Adrenal gland (tissue), 12 donors: ENCODE measurements around the gene NR2E1. TPM values are rescaled to one million over a fixed set of nuclear protein-coding genes. Genes with fewer than 3 reads are reported as not detected.

ENCODE experiments used
- DNase-seq, 7 donors: peaks; one replicate each; pipeline ENCODE4 v3.0.0-alpha.2; 2019 to 2020
- H3K27ac ChIP-seq, 5 donors: fragments of 200-600 bp; sonication (generic) in 4 of 5; 1 replicate in 3 of 5; 2 replicates in 2 of 5; pipeline versions ENCODE4 v1.5.1 to v1.8.0; 2016 to 2020; ENCODE audit warnings: mild to moderate bottlenecking in 1 of 5
- H3K27me3 ChIP-seq: fragments of 200-600 bp; 2 replicates; pipeline ENCODE4 v1.8.0; 2021
- H3K36me3 ChIP-seq, 2 donors: fragments of 200-600 bp; replicated peaks in 1 of 2; 1 replicate in 1 of 2; 2 replicates in 1 of 2; pipeline versions ENCODE4 v1.5.1 to v1.8.0; 2018 to 2022
- H3K4me1 ChIP-seq, 2 donors: fragments of 200-600 bp; replicated peaks in 1 of 2; 1 replicate in 1 of 2; 2 replicates in 1 of 2; pipeline versions ENCODE4 v1.5.1 to v1.8.0; 2018 to 2021
- H3K4me3 ChIP-seq, 4 donors: fragments of 200-600 bp; sonication (generic) in 3 of 4; one replicate each; pipeline ENCODE4 v1.5.1; 2016 to 2018
- H3K9me3 ChIP-seq, 3 donors: fragments of 200-600 bp; sonication (generic) in 1 of 3; replicated peaks in 1 of 3; 1 replicate in 2 of 3; 2 replicates in 1 of 3; pipeline versions ENCODE4 v1.5.1 to v1.8.0; 2016 to 2021
- CTCF ChIP-seq, 6 experiments: fragments of 450-650 bp in 4 of 6; fragments of 200-600 bp in 2 of 6; sonication (generic) in 1 of 6; IDR thresholded peaks; 1 replicate in 5 of 6; 2 replicates in 1 of 6; pipeline versions ENCODE4 v1.5.1 to v1.8.0; 2016 to 2021; ENCODE audit warnings: antibody characterized with exemption in 6 of 6, mild to moderate bottlenecking in 2 of 6, moderate library complexity in 1 of 6
- POLR2A ChIP-seq, 2 donors: fragments of 450-650 bp; IDR thresholded peaks; one replicate each; pipeline ENCODE4 v1.6.1; 2017; ENCODE audit warnings: antibody characterized with exemption in 2 of 2, mild to moderate bottlenecking in 2 of 2, moderate library complexity in 1 of 2
- whole genome bisulfite sequencing, 4 donors: extraction: QIAGEN DNeasy Blood & Tissue Kit in 2 of 4; methylation state at CpG; one replicate each; pipeline versions ENCODE4 v1.1.5 to v1.1.7; 2013 to 2017; 5-methylcytosine and 5-hydroxymethylcytosine counted together
- intact Hi-C, 2 donors: fragments of 100-400 bp; cut with DNase I; formaldehyde crosslinking; loops; one replicate each; pipeline versions ENCODE4 v1.14.1 to v1.15.0; 2022 to 2023
- polyA plus RNA-seq, 3 donors: library from polyadenylated mRNA; stranded (reverse); fragments of 200-250 nt in 2 of 3; fragments of 350-450 nt in 1 of 3; fragmentation: Illumina TruSeq in 1 of 3; extraction: RNeasy Lipid Tissue Mini Kit (QIAGEN cat#74804) in 1 of 3; gene quantifications; one replicate each; pipeline ENCODE4 v1.2.3, GENCODE V29; 2013 to 2014
- total RNA-seq, 9 donors: library from RNA; depleted of rRNA in 4 of 9; stranded (reverse); fragments of >200 nt in 4 of 9; fragments of 120-200 nt in 1 of 9; fragmentation: NEBNext Ultra II Directional in 1 of 9; extraction: Animal tissue kit (Norgen Biotek cat#: 25700) in 1 of 9; gene quantifications; one replicate each; pipeline versions ENCODE4 v1.1.0 to v1.2.4, GENCODE V29; 2013 to 2023
- donor health status: healthy with polysubstance abuse.
- donor health status: Bipolar disorder and iron deficiency.
- donor health status: DM: yes; HTN: yes; CAD: no.
- donor health status: DM: no; HTN: no; CAD: no.
- donor health status: DM: no; HTN: no; CAD: no.
- donor health status: DM: yes; HTN: yes; CAD: no.

The NR2E1 gene
- total and polyA plus RNA-seq, 12 donors, result 0.08 to 2.3 (median 0.61) TPM; not detected in 3

- H3K9me3 ChIP-seq, result no peaks in the 10 kb centered on the region
- H3K4me3 ChIP-seq, result no peak overlapping the region
- 90 to 99% (median 94%) methylated on average over 8 of the region's 8 CpGs for WGBS, 4 donors
- H3K27ac ChIP-seq, result no peak overlapping the region
- no peaks in the 10 kb centered on the region for H3K36me3 ChIP-seq
- TF ChIP-seq CTCF (IDR thresholded peaks at IDR 0.05), result no peak
- TF ChIP-seq POLR2A (IDR thresholded peaks at IDR 0.05), result no peak
- no peaks in the 10 kb centered on the region for H3K4me1 ChIP-seq
- no peaks in the 10 kb centered on the region for H3K27me3 ChIP-seq
- intact Hi-C loops, result no loop called here
- DNase-seq, result no peak
Measured at GRCh38 chr6:108200186-108200585, 34.4 kb downstream of the NR2E1 start.

DNA sequence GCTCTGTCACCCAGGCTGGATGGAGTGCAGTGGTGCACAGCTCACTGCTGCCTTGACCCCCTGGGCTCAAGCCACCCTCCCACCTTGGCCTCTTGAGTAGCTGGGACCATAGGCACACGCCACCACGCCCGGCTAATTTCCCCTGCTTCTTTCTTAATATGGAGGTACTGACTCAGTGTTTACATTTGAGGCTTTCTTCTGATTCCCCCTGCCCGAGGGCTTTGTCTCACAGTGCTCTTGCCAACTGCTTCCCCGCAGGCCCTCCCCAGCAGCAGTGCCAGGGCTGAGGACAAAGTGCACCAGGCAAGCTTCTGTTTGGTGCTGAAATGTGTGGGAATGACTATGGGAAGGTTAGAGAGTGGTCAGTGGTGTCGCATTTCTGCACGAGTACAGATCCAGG, 34.8 kb downstream of the NR2E1 start:
- Histone ChIP-seq H3K9me3 (no peaks in the 10 kb centered on the region), H3K27me3 (no peaks in the 10 kb centered on the region), H3K4me1 (no peaks in the 10 kb centered on the region), H3K27ac (no peak overlapping the region), H3K36me3 (no peaks in the 10 kb centered on the region), H3K4me3 (no peak overlapping the region)
- intact Hi-C loops, result no loop called here
- DNase-seq, result no peak
- TF ChIP-seq CTCF (IDR thresholded peaks at IDR 0.05) (no peak), POLR2A (IDR thresholded peaks at IDR 0.05) (no peak)
- WGBS, 4 donors, result 87 to 91% (median 89%) methylated on average over 7 of the region's 7 CpGs

DNA sequence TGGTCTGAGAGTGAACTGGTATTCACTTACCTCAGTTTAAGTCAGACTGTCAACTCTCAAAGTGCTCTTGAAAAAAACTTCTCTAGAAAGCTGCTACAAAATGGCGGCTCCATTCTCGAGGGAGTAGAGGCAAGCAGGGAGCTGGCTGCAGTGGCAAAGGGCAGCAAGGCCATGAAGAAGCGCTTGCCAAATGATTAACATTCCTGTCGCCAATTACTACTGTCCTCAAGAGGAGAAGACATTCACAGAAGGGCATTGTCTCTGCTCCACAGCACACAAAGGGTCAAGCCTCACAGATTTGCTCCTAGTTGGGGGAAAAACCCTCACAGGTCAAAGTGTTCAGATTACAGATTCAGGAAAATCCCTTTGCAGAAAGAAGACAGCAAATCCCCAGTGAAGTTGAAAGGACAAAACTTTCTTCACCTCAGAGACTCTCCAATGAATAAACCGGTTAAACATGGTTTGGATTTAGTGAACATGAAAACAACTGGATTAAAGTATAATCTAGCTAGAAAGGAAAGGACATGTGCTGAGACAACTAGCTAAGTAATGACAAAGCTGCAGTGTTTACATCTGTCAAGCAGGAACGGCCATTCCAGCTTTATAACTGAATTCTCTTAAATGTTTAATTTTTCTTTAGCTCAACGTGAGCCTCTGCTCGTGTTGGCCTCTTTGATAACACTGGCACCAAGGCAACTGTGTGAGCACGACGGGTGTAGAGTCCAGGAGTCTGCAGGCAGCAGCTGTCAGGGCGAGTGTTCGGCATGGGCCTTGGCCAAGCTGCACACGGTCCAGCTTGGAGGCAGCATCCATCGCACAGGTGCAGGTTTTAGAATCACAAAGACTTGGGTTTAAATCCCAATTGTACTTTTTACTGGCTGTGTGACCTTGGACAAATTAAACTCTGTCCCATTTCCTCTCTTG, 37.6 kb downstream of the NR2E1 start:
- 65 to 77% (median 72%) methylated on average over 14 of the region's 14 CpGs for WGBS, 4 donors
- no peak for TF ChIP-seq POLR2A (IDR thresholded peaks at IDR 0.05)
- TF ChIP-seq CTCF (IDR thresholded peaks at IDR 0.05), result no peak
- H3K36me3 ChIP-seq, result no peaks in the 10 kb centered on the region
- no peak overlapping the region for H3K4me3 ChIP-seq
- intact Hi-C loops, result no loop called here
- no peaks in the 10 kb centered on the region for H3K9me3 ChIP-seq
- no peak for DNase-seq
- H3K4me1 ChIP-seq, result no peaks in the 10 kb centered on the region
- H3K27ac ChIP-seq, result no peak overlapping the region
- H3K27me3 ChIP-seq, result no peaks in the 10 kb centered on the region

DNA sequence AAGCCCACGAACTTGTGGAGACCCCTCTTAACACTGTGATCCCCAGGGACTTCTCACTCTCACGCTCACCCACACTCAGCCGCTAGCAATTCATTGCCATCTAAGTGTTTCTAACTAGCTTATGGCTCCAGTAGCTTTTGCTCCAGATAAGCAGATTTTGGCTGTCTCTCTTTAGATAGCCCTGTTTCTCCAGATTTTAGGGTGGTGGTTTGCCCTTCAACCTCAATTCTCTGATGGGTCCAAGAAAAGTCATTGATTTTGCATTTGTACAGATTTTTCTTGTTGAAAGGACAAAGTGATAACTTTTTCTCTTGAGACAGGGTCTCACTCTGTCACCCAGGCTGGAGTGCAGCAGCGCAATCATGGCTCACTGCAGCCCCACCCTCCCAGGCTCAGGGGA, 41.2 kb downstream of the NR2E1 start:
- TF ChIP-seq CTCF (IDR thresholded peaks at IDR 0.05) (no peak), POLR2A (IDR thresholded peaks at IDR 0.05) (no peak)
- no peaks in the 10 kb centered on the region for H3K9me3 ChIP-seq
- no peaks in the 10 kb centered on the region for H3K27me3 ChIP-seq
- intact Hi-C loops, result no loop called here
- H3K27ac ChIP-seq, result no peak overlapping the region
- peaks cover 0 to 4% of the 10 kb centered on the region in 2 donors for H3K4me1 ChIP-seq
- peaks cover 0 to 10% of the 10 kb centered on the region in 2 donors for H3K36me3 ChIP-seq
- 89 to 98% (median 95%) methylated on average over 4 of the region's 4 CpGs for WGBS, 4 donors
- no peak overlapping the region for H3K4me3 ChIP-seq
- DNase-seq, result no peak
